ENCODE measurements around the gene GH1.
A peak's percentile ranks its signal among the peaks of the same experiment; 100 is the strongest.
"Not testable (repeated sequence)": the region's sequence is repeated elsewhere in the genome, so short reads cannot be mapped to it uniquely, and the experiment has no call there.

The GH1 gene

DNA sequence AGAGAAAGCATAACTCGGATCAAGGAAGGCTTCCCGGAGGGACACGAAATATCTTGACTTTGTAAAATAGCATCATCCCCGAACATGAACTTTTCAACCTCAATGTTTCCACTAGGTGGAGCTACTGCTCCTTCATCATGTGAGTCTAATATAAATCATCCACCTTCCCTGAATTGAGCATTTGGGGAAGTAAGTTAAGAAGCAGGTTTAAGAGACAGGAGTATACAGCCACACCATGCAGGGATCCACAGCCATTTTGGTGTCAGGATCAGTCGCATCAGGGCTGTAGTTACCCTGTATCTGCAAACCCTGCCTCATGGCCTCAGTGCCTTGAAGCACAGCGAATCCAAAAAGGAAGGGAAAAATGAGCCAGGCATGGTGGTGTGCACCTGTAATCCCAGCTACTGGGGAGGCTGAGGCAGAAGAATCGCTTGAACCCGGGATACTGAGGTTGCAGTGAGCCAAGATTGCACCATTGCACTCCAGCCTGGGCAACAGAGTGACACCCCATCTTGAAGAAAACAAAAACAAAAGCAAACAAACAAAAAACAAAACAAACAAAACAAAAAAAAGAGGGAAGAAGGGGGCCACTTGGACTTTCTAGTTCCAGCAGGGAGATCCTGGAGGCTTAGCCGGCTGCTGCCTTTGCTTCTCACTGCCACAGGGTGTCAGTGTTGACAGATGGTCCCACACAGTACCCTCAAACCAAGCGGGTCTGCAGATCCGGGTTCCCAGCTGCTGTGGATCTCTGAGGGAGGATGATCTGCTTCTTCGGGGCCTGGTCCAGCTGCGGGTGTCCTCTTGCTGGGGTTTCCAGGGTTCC, 29.4 kb downstream of the GH1 start:
- H3K27me3 ChIP-seq (replicated peaks in 2 of 5; ENCODE audit: control insufficient read depth in 4 of 5, insufficient read depth in 5 of 5, low read length in 4 of 5); H3K9me3 ChIP-seq (ENCODE audit: control extremely low read depth in 1 of 5, control insufficient read depth in 4 of 5, insufficient read depth in 2 of 5, low read depth in 1 of 5, low read length in 4 of 5); H3K4me1 ChIP-seq (ENCODE audit: control extremely low read depth in 1 of 4, control insufficient read depth in 4 of 4, insufficient read depth in 4 of 4, low read length in 3 of 4); H3K36me3 ChIP-seq (ENCODE audit: control insufficient read depth in 4 of 4, insufficient read depth in 4 of 4, low read length in 3 of 4); H3K27ac ChIP-seq (ENCODE audit: insufficient read depth in 1 of 2, low read depth in 1 of 2, low read length in 2 of 2, poor library complexity in 1 of 2, severe bottlenecking in 2 of 2); POLR2A ChIA-PET; H3K4me3 ChIP-seq (ENCODE audit: control insufficient read depth in 1 of 7, extremely low read depth in 1 of 7, insufficient read depth in 4 of 7, low read depth in 2 of 7, low read length in 6 of 7): not testable (repeated sequence)
- DNase-seq = peak; percentile 38 to 51 (median 40)
- CTCF ChIA-PET = interaction anchor here (0.9 to 5.0 kb wide), 9 partner anchors 13 to 140 kb away, joined by 3 to 32 read pairs (median 5); partner anchors contain the start of genes CSHL1 and GH1
- WGBS (ENCODE audit: insufficient coverage) = 56% methylated on average over 5 of the region's 13 CpGs

DNA sequence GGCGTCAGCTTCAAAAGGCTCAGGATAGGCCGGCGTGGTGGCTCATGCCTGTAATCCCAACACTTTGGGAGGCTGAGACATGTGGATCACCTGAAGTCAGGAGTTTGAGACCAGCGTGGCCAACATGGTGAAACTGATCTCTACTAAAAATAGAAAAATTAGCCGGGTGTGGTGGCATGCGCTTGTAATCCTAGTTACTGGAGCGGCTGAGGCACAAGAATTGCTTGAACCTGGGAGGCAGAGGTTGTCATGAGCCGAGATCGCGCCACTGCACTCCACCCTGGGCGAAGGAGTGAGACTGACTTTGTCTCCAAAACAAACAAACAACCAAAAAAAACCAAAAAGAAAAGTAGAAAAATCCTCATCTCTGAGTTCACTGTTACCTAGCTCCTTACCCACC, 33.5 kb downstream of the GH1 start:
- H3K4me3 ChIP-seq (ENCODE audit: control insufficient read depth in 1 of 7, extremely low read depth in 1 of 7, insufficient read depth in 4 of 7, low read depth in 2 of 7, low read length in 6 of 7); H3K27ac ChIP-seq (ENCODE audit: insufficient read depth in 1 of 2, low read depth in 1 of 2, low read length in 2 of 2, poor library complexity in 1 of 2, severe bottlenecking in 2 of 2); H3K4me1 ChIP-seq (ENCODE audit: control extremely low read depth in 1 of 4, control insufficient read depth in 4 of 4, insufficient read depth in 4 of 4, low read length in 3 of 4); POLR2A ChIA-PET; DNase-seq; H3K9me3 ChIP-seq (ENCODE audit: control extremely low read depth in 1 of 5, control insufficient read depth in 4 of 5, insufficient read depth in 2 of 5, low read depth in 1 of 5, low read length in 4 of 5); H3K36me3 ChIP-seq (ENCODE audit: control insufficient read depth in 4 of 4, insufficient read depth in 4 of 4, low read length in 3 of 4); H3K27me3 ChIP-seq (replicated peaks in 2 of 5; ENCODE audit: control insufficient read depth in 4 of 5, insufficient read depth in 5 of 5, low read length in 4 of 5): not testable (repeated sequence)
- CTCF ChIA-PET = interaction anchor here (1.1 kb wide), 1 partner anchor 396 kb away, joined by 3 read pairs; no protein-coding TSS in a partner anchor
- WGBS (ENCODE audit: insufficient coverage) = 91% methylated on average over 7 of the region's 11 CpGs

DNA sequence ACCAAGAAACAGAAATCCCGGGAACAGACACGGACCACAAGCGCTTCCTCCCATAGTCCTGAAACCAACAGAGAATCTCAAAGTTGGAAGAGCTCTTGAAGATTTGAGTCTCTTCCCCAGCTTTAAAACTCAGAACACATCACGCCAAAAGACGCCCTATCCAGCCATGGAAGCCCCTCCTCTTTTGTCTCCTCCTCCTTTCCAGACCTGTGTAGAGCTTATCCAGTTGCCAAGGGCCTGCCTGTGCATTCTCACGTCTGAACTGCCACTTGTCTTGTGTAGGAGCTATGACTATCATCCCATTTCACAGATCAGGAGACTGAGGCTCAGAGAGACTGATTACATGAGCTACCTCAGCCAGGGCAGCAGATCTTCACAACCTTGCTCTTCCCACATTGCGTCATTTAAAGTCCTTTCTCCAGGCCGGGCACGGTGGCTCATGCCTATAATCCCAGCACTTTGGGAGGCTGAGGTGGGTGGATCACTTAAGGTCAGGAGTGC, 36.0 kb downstream of the GH1 start:
- H3K4me3 ChIP-seq (ENCODE audit: control insufficient read depth in 1 of 7, extremely low read depth in 1 of 7, insufficient read depth in 4 of 7, low read depth in 2 of 7, low read length in 6 of 7); H3K27ac ChIP-seq (ENCODE audit: insufficient read depth in 1 of 2, low read depth in 1 of 2, low read length in 2 of 2, poor library complexity in 1 of 2, severe bottlenecking in 2 of 2); H3K9me3 ChIP-seq (ENCODE audit: control extremely low read depth in 1 of 5, control insufficient read depth in 4 of 5, insufficient read depth in 2 of 5, low read depth in 1 of 5, low read length in 4 of 5); H3K4me1 ChIP-seq (ENCODE audit: control extremely low read depth in 1 of 4, control insufficient read depth in 4 of 4, insufficient read depth in 4 of 4, low read length in 3 of 4); H3K36me3 ChIP-seq (ENCODE audit: control insufficient read depth in 4 of 4, insufficient read depth in 4 of 4, low read length in 3 of 4); H3K27me3 ChIP-seq (replicated peaks in 2 of 5; ENCODE audit: control insufficient read depth in 4 of 5, insufficient read depth in 5 of 5, low read length in 4 of 5): not testable (repeated sequence)
- POLR2A ChIA-PET = interaction anchor here (0.7 kb wide), 1 partner anchor 148 kb away, joined by 4 read pairs; no protein-coding TSS in a partner anchor
- peak in 2 of 3 donors; percentile 13 to 20 for DNase-seq
- CTCF ChIA-PET = interaction anchor here (0.8 to 2.7 kb wide), 8 partner anchors 8 to 167 kb away, joined by 3 to 8 read pairs (median 4); no protein-coding TSS in a partner anchor
- WGBS (ENCODE audit: insufficient coverage) = 80% methylated on average over 3 of the region's 9 CpGs

DNA sequence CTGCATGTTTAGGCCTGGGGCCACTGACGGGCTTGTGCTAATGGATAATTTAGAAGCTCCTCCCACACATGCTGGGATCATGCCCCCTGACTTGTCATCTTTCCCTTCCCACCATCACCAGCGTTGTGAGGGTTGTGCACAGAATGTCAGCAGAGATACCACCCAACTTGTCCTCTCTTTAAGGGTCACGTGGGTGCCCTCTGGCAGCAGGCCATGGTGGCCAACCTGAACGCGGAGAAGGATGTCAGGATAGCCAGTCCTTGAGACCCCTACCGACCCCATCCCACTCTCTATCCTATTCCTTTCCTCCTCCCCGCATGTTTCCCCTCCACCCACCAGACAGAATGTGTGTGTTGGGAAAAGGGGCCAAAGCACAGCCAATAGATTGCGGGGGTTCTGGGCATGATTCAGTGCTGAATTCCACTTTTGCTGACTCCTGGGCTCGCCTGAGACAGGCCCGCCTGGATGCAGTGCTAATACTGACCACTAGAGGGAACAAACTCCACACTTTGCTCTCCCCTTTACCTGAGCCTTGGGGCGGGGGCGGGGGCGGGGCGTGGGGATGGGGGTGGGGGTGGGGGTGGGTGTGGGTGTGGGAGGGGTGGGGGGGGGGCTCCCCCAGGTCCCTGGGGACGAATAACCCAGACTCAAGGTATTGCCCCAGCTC, 36.6 kb downstream of the GH1 start, which contains the start of gene GH2:
TSS of gene GH2 (minus strand) at position 10 of the 667 bp plus-strand sequence. CDS start 143 bp downstream, outside the sequence.
- ChIA-PET CTCF (interaction anchor here (1.4 to 2.7 kb wide), 8 partner anchors 8 to 167 kb away, joined by 3 to 8 read pairs (median 5); no protein-coding TSS in a partner anchor), POLR2A (no interaction called here)
- no peaks in the 10 kb centered on the region for H3K9me3 ChIP-seq (ENCODE audit: control extremely low read depth in 1 of 5, control insufficient read depth in 4 of 5, insufficient read depth in 2 of 5, low read depth in 1 of 5, low read length in 4 of 5)
- no peaks in the 10 kb centered on the region for H3K4me1 ChIP-seq (ENCODE audit: control extremely low read depth in 1 of 4, control insufficient read depth in 4 of 4, insufficient read depth in 4 of 4, low read length in 3 of 4)
- 68% methylated on average over 6 of the region's 15 CpGs for WGBS (ENCODE audit: insufficient coverage)
- H3K4me3 ChIP-seq (ENCODE audit: control insufficient read depth in 1 of 7, extremely low read depth in 1 of 7, insufficient read depth in 4 of 7, low read depth in 2 of 7, low read length in 6 of 7) = no peak within 1 kb of the TSS
- H3K27ac ChIP-seq (ENCODE audit: insufficient read depth in 1 of 2, low read depth in 1 of 2, low read length in 2 of 2, poor library complexity in 1 of 2, severe bottlenecking in 2 of 2) = no peak within 1 kb of the TSS
- DNase-seq = peak; percentile 50 to 72 (median 63)
- H3K36me3 ChIP-seq (ENCODE audit: control insufficient read depth in 4 of 4, insufficient read depth in 4 of 4, low read length in 3 of 4) = no peaks in the 10 kb centered on the region
- H3K27me3 ChIP-seq (replicated peaks in 2 of 5; ENCODE audit: control insufficient read depth in 4 of 5, insufficient read depth in 5 of 5, low read length in 4 of 5) = peaks cover 0 to 2% (median 0%) of the 10 kb centered on the region in 5 experiments

DNA sequence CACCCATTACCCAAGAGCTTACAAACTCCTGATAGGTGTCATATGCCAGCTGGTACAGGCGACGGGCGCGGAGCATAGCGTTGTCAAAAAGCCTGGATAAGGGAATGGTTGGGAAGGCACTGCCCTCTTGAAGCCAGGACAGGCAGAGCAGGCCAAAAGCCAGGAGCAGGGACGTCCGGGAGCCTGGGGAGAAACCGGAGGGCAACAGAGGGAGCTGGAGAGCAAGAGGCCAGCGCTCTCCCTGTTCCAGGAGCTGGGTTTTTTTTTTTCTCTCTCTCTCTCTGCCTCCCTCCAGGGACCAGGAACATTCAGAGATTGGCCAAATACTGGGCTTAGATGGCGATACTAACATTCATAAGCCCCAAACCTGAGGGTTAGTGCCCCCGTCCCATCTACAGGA, 37.3 kb downstream of the GH1 start:
- H3K27ac ChIP-seq (ENCODE audit: insufficient read depth in 1 of 2, low read depth in 1 of 2, low read length in 2 of 2, poor library complexity in 1 of 2, severe bottlenecking in 2 of 2); POLR2A ChIA-PET; H3K9me3 ChIP-seq (ENCODE audit: control extremely low read depth in 1 of 5, control insufficient read depth in 4 of 5, insufficient read depth in 2 of 5, low read depth in 1 of 5, low read length in 4 of 5); H3K36me3 ChIP-seq (ENCODE audit: control insufficient read depth in 4 of 4, insufficient read depth in 4 of 4, low read length in 3 of 4); H3K27me3 ChIP-seq (replicated peaks in 2 of 5; ENCODE audit: control insufficient read depth in 4 of 5, insufficient read depth in 5 of 5, low read length in 4 of 5); H3K4me1 ChIP-seq (ENCODE audit: control extremely low read depth in 1 of 4, control insufficient read depth in 4 of 4, insufficient read depth in 4 of 4, low read length in 3 of 4); DNase-seq; H3K4me3 ChIP-seq (ENCODE audit: control insufficient read depth in 1 of 7, extremely low read depth in 1 of 7, insufficient read depth in 4 of 7, low read depth in 2 of 7, low read length in 6 of 7): not testable (repeated sequence)
- WGBS (ENCODE audit: insufficient coverage) = 94% methylated on average over 9 of the region's 11 CpGs
- CTCF ChIA-PET = interaction anchor here (1.4 to 2.2 kb wide), 4 partner anchors 11 to 23 kb away, joined by 3 to 7 read pairs (median 5); no protein-coding TSS in a partner anchor

DNA sequence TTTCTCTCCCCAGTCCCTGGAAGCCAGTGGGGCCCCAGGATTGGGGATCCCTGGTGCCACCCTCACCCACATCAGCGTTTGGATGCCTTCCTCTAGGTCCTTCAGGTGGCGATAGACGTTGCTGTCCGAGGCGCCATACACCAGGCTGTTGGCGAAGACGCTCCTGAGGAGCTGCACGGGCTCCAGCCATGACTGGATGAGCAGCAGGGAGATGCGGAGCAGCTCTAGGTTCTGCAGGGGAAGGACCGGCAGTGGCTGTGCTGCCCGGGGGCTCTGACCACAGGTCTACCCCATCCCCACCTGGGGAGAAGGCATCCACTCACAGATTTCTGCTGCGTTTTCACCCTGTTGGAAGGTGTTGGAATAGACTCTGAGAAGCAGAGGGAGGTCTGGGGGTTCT, 37.9 kb downstream of the GH1 start:
- WGBS (ENCODE audit: insufficient coverage) = 88% methylated on average over 11 of the region's 12 CpGs
- CTCF ChIA-PET = interaction anchor here (1.3 to 1.8 kb wide), 2 partner anchors 12 to 15 kb away, joined by 3 to 6 read pairs; no protein-coding TSS in a partner anchor
- Histone ChIP-seq H3K4me3 (ENCODE audit: control insufficient read depth in 1 of 7, extremely low read depth in 1 of 7, insufficient read depth in 4 of 7, low read depth in 2 of 7, low read length in 6 of 7) (no peak overlapping the region), H3K27ac (ENCODE audit: insufficient read depth in 1 of 2, low read depth in 1 of 2, low read length in 2 of 2, poor library complexity in 1 of 2, severe bottlenecking in 2 of 2) (no peak overlapping the region), H3K9me3 (ENCODE audit: control extremely low read depth in 1 of 5, control insufficient read depth in 4 of 5, insufficient read depth in 2 of 5, low read depth in 1 of 5, low read length in 4 of 5) (no peaks in the 10 kb centered on the region), H3K36me3 (ENCODE audit: control insufficient read depth in 4 of 4, insufficient read depth in 4 of 4, low read length in 3 of 4) (no peaks in the 10 kb centered on the region), H3K27me3 (replicated peaks in 2 of 5; ENCODE audit: control insufficient read depth in 4 of 5, insufficient read depth in 5 of 5, low read length in 4 of 5) (peaks cover 0 to 2% (median 0%) of the 10 kb centered on the region in 5 experiments), H3K4me1 (ENCODE audit: control extremely low read depth in 1 of 4, control insufficient read depth in 4 of 4, insufficient read depth in 4 of 4, low read length in 3 of 4) (no peaks in the 10 kb centered on the region)
- DNase-seq = no peak
- POLR2A ChIA-PET = no interaction called here

Data from common myeloid progenitor, CD34-positive (primary cell).